Cardiac muscle cell (in vitro differentiated cells and primary cell): ENCODE results near the gene ROM1. TPM values are rescaled to one million over a fixed set of nuclear protein-coding genes. Genes with fewer than 3 reads are reported as not detected.

Experiments used
- DNase-seq, 2 donors: peaks; one replicate each; pipeline versions ENCODE4 v3.0.0 to v3.0.0-alpha.2; 2010 to 2017; ENCODE audit warnings: low read depth in 1 of 2, low spot score in 1 of 2
- H3K27ac ChIP-seq: fragments of 200-600 bp; sonication (generic); 2 replicates; pipeline ENCODE4 v1.5.1; 2016
- H3K27me3 ChIP-seq: fragments of 200-600 bp; sonication (generic); 2 replicates; pipeline ENCODE4 v1.6.0; 2016; ENCODE audit warnings: control low read depth
- H3K36me3 ChIP-seq: fragments of 200-600 bp; sonication (generic); 2 replicates; pipeline ENCODE4 v1.5.1; 2016; ENCODE audit warnings: control low read depth
- H3K4me1 ChIP-seq: fragments of 200-600 bp; sonication (generic); 2 replicates; pipeline ENCODE4 v1.8.1; 2017; ENCODE audit warnings: low read depth, mild to moderate bottlenecking, mixed run types
- H3K4me3 ChIP-seq: fragments of 200-600 bp; sonication (generic); 2 replicates; pipeline ENCODE4 v1.5.1; 2016; ENCODE audit warnings: mild to moderate bottlenecking
- H3K9me3 ChIP-seq: fragments of 200-600 bp; sonication (generic); 2 replicates; pipeline ENCODE4 v1.5.1; 2017; ENCODE audit warnings: low read depth, mild to moderate bottlenecking, control low read depth
- CTCF ChIP-seq: IDR thresholded peaks from 2 replicates; pipeline ENCODE4 v1.5.1; 2012; ENCODE audit warnings: low read depth, mild to moderate bottlenecking, low read length
- polyA plus RNA-seq: library from polyadenylated mRNA; unstranded; fragments of >200 nt; fragmentation: Nextera tagmentation; extraction: Ambion mirVana; gene quantifications from 2 replicates; pipeline ENCODE4 v1.2.1, GENCODE V29; 2016
- total RNA-seq: library from RNA; depleted of rRNA; stranded (reverse); fragments of >200 nt; gene quantifications from 2 replicates; pipeline ENCODE4 v1.2.3, GENCODE V29; 2016

ROM1 gene
- total and polyA plus RNA-seq, 2 experiments from 2014 or later, result 3.3 to 6.9 TPM

GRCh38 chr11:62621027-62621566 is 8.0 kb downstream of the ROM1 start:
- H3K4me3 ChIP-seq, result peak overlapping the region; percentile 50
- TF ChIP-seq CTCF, result no peak
- peaks cover 11% of the 10 kb centered on the region for H3K36me3 ChIP-seq
- no peaks in the 10 kb centered on the region for H3K9me3 ChIP-seq
- H3K27ac ChIP-seq, result peak overlapping the region; percentile 83
- DNase-seq, result no peak
- H3K4me1 ChIP-seq, result peaks cover 5% of the 10 kb centered on the region
- H3K27me3 ChIP-seq, result no peaks in the 10 kb centered on the region

GRCh38 chr11:62621567-62622470 is 8.8 kb downstream of the ROM1 start, which contains the start of gene B3GAT3:
TSS of gene B3GAT3 (minus strand) at chr11:62621986. CDS start at chr11:62621947, 39 bp downstream.
- no peak for TF ChIP-seq CTCF
- Histone ChIP-seq H3K9me3 (no peaks in the 10 kb centered on the region), H3K27ac (peak within 1 kb of the TSS; percentile 83), H3K4me1 (peaks cover 5% of the 10 kb centered on the region), H3K36me3 (peaks cover 19% of the 10 kb centered on the region), H3K4me3 (peak within 1 kb of the TSS; percentile 50), H3K27me3 (no peaks in the 10 kb centered on the region)
- peak; percentile 99 for DNase-seq

GRCh38 chr11:62622476-62623089 is 9.5 kb downstream of the ROM1 start:
- peaks cover 24% of the 10 kb centered on the region for H3K36me3 ChIP-seq
- no peak for TF ChIP-seq CTCF
- no peaks in the 10 kb centered on the region for H3K27me3 ChIP-seq
- H3K9me3 ChIP-seq, result no peaks in the 10 kb centered on the region
- no peak for DNase-seq
- peak overlapping the region; percentile 83 for H3K27ac ChIP-seq
- H3K4me3 ChIP-seq, result peak overlapping the region; percentile 50
- peaks cover 5% of the 10 kb centered on the region for H3K4me1 ChIP-seq

- DNase-seq, result peak in 1 of 2 donors; percentile 17
- TF ChIP-seq CTCF, result peak; percentile 11
- H3K9me3 ChIP-seq, result no peaks in the 10 kb centered on the region
- no peaks in the 10 kb centered on the region for H3K27me3 ChIP-seq
- H3K4me3 ChIP-seq, result no peak overlapping the region
- peaks cover 68% of the 10 kb centered on the region for H3K36me3 ChIP-seq
- no peaks in the 10 kb centered on the region for H3K4me1 ChIP-seq
- H3K27ac ChIP-seq, result no peak overlapping the region
Measured at GRCh38 chr11:62627713-62628112, 14.7 kb downstream of the ROM1 start.

GRCh38 chr11:62632492-62632891 is 19.4 kb downstream of the ROM1 start:
- no peak overlapping the region for H3K4me3 ChIP-seq
- TF ChIP-seq CTCF, result no peak
- H3K27ac ChIP-seq, result no peak overlapping the region
- no peak for DNase-seq
- H3K27me3 ChIP-seq, result no peaks in the 10 kb centered on the region
- H3K9me3 ChIP-seq, result no peaks in the 10 kb centered on the region
- no peaks in the 10 kb centered on the region for H3K4me1 ChIP-seq
- peaks cover 79% of the 10 kb centered on the region for H3K36me3 ChIP-seq
